LNCaP clone FGC (cell line): ENCODE results near the gene DOCK8.

Experiments
- DNase-seq: peaks from one replicate; pipeline ENCODE4 v3.0.0-alpha.2; 2011; ENCODE audit warnings: low read depth
- H3K4me3 ChIP-seq: 2 replicates; pipeline ENCODE4 v1.5.1; 2011; ENCODE audit warnings: mild to moderate bottlenecking, low read depth, low read length, control low read depth
- TF ChIP-seq, protein P1 (sequence below): IDR thresholded peaks from 2 replicates; pipeline ENCODE4 v1.5.1; 2012; ENCODE audit warnings: mild to moderate bottlenecking; ENCODE audit not compliant: control insufficient read depth, insufficient read depth; ENCODE audit errors: extremely low read depth

DOCK8 gene

DNA sequence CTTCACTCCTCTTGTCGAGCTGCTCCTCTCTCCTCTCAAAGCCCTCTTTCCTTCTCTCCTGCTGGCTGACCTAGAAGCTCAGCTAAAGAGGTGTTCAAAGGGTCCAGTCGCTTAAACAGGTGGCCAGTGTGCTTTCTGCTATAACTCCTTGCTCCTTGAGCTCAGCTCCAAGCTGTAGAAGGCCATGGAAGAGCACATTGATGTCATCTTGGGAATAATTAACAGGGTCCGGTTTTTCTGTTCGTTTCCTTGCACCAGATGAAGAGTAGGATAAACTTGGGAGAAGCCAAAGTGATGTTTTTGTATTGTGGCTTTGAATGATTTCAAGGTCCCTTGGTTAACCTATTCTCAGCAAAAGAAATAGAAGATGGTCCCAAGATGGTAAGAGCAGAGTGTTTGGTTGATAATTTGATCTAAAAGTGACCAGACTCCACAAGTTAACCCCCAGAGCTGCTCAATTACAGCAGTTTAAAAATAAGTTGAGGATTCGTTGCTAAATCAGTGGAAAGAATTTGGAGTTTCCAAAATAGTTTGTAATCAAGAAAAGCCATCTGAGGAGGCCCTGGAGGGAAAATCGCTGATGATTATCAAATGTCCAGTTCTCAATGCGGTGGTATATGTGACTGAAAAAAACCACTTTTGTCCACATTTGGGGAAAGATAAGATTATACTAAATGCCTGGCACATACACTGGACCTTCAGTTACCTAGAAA, 148.1 kb downstream of the DOCK8 start:
- H3K4me3 ChIP-seq, result no peak overlapping the region
- TF ChIP-seq, protein P1, sequence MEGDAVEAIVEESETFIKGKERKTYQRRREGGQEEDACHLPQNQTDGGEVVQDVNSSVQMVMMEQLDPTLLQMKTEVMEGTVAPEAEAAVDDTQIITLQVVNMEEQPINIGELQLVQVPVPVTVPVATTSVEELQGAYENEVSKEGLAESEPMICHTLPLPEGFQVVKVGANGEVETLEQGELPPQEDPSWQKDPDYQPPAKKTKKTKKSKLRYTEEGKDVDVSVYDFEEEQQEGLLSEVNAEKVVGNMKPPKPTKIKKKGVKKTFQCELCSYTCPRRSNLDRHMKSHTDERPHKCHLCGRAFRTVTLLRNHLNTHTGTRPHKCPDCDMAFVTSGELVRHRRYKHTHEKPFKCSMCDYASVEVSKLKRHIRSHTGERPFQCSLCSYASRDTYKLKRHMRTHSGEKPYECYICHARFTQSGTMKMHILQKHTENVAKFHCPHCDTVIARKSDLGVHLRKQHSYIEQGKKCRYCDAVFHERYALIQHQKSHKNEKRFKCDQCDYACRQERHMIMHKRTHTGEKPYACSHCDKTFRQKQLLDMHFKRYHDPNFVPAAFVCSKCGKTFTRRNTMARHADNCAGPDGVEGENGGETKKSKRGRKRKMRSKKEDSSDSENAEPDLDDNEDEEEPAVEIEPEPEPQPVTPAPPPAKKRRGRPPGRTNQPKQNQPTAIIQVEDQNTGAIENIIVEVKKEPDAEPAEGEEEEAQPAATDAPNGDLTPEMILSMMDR, result no peak
- DNase-seq, result no peak

DNA sequence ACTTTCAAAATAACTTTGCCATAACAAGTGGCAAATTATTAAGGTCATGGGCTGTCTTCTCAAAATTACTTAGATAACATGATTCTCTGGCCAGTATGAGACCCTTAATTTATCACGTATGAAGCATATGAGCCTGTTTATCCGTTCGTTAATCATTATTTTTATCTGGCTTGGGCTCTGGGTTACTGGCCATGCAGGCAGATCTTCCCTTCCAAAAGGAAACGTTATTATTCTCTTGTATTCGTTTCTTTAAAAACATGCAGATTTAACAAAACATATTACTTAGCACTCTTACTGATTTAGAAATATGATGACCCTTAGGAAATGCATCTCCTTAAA, 148.6 kb downstream of the DOCK8 start:
- no peak overlapping the region for H3K4me3 ChIP-seq
- no peak for DNase-seq
- TF ChIP-seq, protein P1, result no peak

DNA sequence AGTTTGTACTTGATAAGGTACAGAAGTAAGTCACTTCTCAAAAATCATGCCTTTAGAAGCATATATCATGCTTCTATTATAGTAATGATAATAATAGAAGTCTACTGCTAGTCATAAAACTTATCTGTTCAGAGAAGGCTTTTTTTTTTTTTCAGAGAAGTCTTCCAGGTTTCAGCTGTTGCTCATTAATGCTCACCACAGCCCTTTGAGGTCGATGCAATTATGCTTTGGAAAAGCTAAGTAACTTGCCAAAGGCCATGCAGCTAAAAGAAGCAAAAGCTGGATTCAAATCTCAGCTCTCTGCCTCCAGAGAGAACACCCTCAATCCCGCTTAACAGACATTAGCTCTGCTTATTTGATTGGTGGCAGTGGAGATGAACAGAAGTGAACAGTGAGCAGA, 150.8 kb downstream of the DOCK8 start:
- TF ChIP-seq, protein P1, result no peak
- DNase-seq, result no peak
- no peak overlapping the region for H3K4me3 ChIP-seq

DNA sequence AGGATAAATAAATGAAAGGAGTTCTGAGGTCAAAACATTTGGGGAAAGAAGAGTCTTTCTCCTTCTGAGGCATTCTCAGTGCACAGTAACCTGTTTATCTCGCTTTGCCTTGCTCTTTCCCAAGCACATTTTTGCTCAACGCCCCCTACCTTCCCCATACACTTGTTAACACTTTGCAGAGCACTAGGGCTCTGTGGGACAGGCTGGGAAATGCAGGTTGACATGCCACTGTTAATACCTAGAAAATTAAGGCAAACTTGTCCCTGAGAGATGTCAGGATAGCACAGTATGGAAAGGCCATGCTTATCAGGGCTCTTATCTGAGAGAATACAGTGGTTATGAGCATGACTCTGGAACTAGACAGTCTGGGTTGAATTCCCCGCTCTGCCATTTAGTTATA, 152.0 kb downstream of the DOCK8 start:
- H3K4me3 ChIP-seq, result no peak overlapping the region
- TF ChIP-seq, protein P1, result no peak
- no peak for DNase-seq

DNA sequence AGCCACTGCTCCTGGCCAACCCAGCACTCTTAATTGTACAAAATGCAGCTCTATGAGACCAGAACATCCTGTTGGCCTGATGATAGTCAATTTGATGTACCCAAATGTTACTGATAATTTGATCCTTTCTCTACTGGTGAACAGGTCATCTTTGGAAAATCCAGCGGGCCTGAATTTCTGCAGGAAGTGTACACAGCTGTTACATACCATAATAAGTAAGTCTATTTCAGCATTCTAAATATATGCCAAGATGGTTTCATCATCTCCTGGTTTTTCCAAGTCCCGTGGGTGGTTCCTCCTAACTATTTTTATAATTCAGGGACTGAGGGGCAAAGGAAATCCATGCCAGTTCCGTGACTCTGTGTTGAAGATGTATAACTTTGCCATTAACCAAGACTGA, 155.4 kb downstream of the DOCK8 start:
- no peak for DNase-seq
- TF ChIP-seq, protein P1, result no peak

DNA sequence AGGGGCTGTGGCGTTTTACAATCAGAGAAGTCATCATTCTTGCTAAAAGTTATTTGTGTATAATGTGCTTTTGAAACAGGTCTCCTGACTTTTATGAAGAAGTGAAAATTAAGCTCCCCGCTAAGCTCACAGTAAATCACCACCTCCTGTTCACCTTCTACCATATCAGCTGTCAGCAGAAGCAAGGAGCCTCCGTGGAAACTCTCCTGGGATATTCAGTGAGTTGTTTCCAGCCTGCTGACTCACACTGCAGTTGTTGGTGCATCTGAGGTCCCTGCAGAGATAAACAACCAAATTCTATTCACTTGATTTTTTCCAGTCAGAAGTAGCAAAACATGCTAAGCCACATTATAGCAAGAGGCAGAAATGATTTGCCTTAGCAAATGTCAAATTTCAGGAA, 156.7 kb downstream of the DOCK8 start:
- no peak overlapping the region for H3K4me3 ChIP-seq
- TF ChIP-seq, protein P1, result no peak
- no peak for DNase-seq

More for the DNA sequence above, 155.4 kb downstream of the DOCK8 start:
- H3K4me3 ChIP-seq, result no peak overlapping the region

DNA sequence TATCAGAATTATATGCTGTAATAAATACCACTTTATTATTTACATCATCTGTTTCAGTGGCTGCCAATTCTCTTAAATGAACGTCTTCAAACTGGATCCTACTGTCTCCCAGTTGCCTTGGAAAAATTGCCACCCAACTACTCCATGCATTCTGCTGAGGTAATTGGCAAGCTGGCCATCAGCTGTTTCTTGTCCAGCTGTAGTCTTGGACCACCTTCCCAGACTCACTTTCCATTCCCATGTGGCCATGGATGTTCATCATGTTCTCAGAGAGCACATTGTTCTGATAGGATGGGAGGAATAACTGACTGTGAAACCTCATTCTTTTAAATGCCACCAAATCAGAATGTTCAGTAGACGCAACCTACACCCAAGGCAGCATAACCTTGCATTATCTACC, 157.5 kb downstream of the DOCK8 start:
- no peak for DNase-seq
- TF ChIP-seq, protein P1, result no peak
- H3K4me3 ChIP-seq, result no peak overlapping the region
